CD8-positive, alpha-beta memory T cell (primary cell): ENCODE data around the gene CTNNA3. TPM values are rescaled to one million over a fixed set of nuclear protein-coding genes. Genes with fewer than 3 reads are reported as not detected.
"Not testable (repeated sequence)": the region's sequence is repeated elsewhere in the genome, so short reads cannot be mapped to it uniquely, and the experiment has no call there.

ENCODE experiments used
- CTCF ChIA-PET: fragments of 350-600 bp; sonication (Branson Sonifier 250); formaldehyde crosslinking; loops from one replicate; lab custom pipeline; 2021; ENCODE audit warnings: antibody characterized with exemption; lab: Charles Lee
- POLR2A ChIA-PET: fragments of 350-600 bp; sonication (Branson Sonifier 250); formaldehyde crosslinking; loops from one replicate; lab custom pipeline; 2021; ENCODE audit warnings: antibody characterized with exemption; lab: Charles Lee
- DNase-seq, 5 donors: peaks; one replicate each; pipeline versions ENCODE4 v3.0.0 to v3.0.0-alpha.2; 2020 to 2022; ENCODE audit warnings: mixed read lengths in 1 of 5
- H3K27ac ChIP-seq: one replicate; pipeline ENCODE4 v1.7.0; 2013; ENCODE audit warnings: low read depth, mild to moderate bottlenecking, low read length, moderate library complexity
- H3K27me3 ChIP-seq: 2 replicates; pipeline ENCODE4 v1.7.0; 2013; ENCODE audit warnings: low read length, mild to moderate bottlenecking; ENCODE audit not compliant: insufficient read depth, poor library complexity, severe bottlenecking
- H3K36me3 ChIP-seq: 2 replicates; pipeline ENCODE4 v1.7.0; 2013; ENCODE audit warnings: mild to moderate bottlenecking, low read length, moderate library complexity; ENCODE audit not compliant: insufficient read depth
- H3K4me1 ChIP-seq: 2 replicates; pipeline ENCODE4 v1.7.0; 2013; ENCODE audit warnings: mild to moderate bottlenecking, low read length, moderate library complexity; ENCODE audit not compliant: insufficient read depth
- H3K4me3 ChIP-seq: 2 replicates; pipeline ENCODE4 v1.7.0; 2013; ENCODE audit warnings: mild to moderate bottlenecking, low read length
- H3K9me3 ChIP-seq: 2 replicates; pipeline ENCODE4 v1.7.0; 2013; ENCODE audit warnings: mild to moderate bottlenecking, low read length
- H3K27ac Mint-ChIP-seq, 8 donors: one replicate each; pipeline ENCODE4 v1.8.0; 2020 to 2021; ENCODE audit warnings: mixed read lengths in 8 of 8, mild to moderate bottlenecking in 6 of 8, inconsistent platforms in 3 of 8, moderate library complexity in 3 of 8
- H3K27me3 Mint-ChIP-seq, 2 donors: one replicate each; pipeline ENCODE4 v1.8.0; 2020 to 2021; ENCODE audit warnings: mixed read lengths in 2 of 2, mild to moderate bottlenecking in 1 of 2, moderate library complexity in 1 of 2
- H3K36me3 Mint-ChIP-seq, 3 donors: one replicate each; pipeline ENCODE4 v1.8.0; 2020 to 2021; ENCODE audit warnings: mixed read lengths in 3 of 3, inconsistent platforms in 1 of 3, mild to moderate bottlenecking in 1 of 3
- H3K4me1 Mint-ChIP-seq, 3 donors: one replicate each; pipeline ENCODE4 v1.8.0; 2020 to 2021; ENCODE audit warnings: mixed read lengths in 3 of 3, inconsistent platforms in 1 of 3, mild to moderate bottlenecking in 1 of 3
- H3K4me3 Mint-ChIP-seq, 7 donors: one replicate each; pipeline ENCODE4 v1.8.0; 2020 to 2021; ENCODE audit warnings: mixed read lengths in 7 of 7, mild to moderate bottlenecking in 6 of 7, moderate library complexity in 4 of 7, inconsistent platforms in 2 of 7
- H3K9me3 Mint-ChIP-seq, 5 donors: one replicate each; pipeline ENCODE4 v1.8.0; 2020 to 2022; ENCODE audit warnings: mixed read lengths in 5 of 5, mild to moderate bottlenecking in 3 of 5, moderate library complexity in 2 of 5, inconsistent platforms in 1 of 5
- polyA plus RNA-seq: library from polyadenylated mRNA; unstranded; fragments of 300-500 nt; fragmentation: Illumina TruSeq; gene quantifications from one replicate; pipeline ENCODE4 v1.2.3, GENCODE V29; 2021
- total RNA-seq, 2 experiments: library from RNA; stranded (reverse); gene quantifications; one replicate each; pipeline ENCODE4 v1.2.3, GENCODE V29; 2021

The CTNNA3 gene
- total and polyA plus RNA-seq, 3 experiments from 2014 or later, result 0.92 TPM; not detected in 2

- H3K4me1 ChIP-seq, H3K9me3 Mint-ChIP-seq, H3K36me3 Mint-ChIP-seq, H3K4me3 Mint-ChIP-seq, H3K9me3 ChIP-seq, DNase-seq, H3K27ac ChIP-seq, H3K4me3 ChIP-seq, POLR2A ChIA-PET, H3K36me3 ChIP-seq, H3K27me3 ChIP-seq: not testable (repeated sequence)
- Mint-ChIP-seq H3K27me3 (peaks cover 15 to 42% of the 10 kb centered on the region in 2 donors), H3K27ac (peak overlapping the region in 1 of 8 donors; percentile 6), H3K4me1 (peaks cover 2 to 11% (median 5%) of the 10 kb centered on the region in 3 donors)
- CTCF ChIA-PET, result interaction anchor here (6.5 kb wide), 1 partner anchor 79 kb away, joined by 127 read pairs; no protein-coding TSS in a partner anchor
These were observed 3.7 kb upstream of the CTNNA3 start for GRCh38 chr10:67699613-67700270.

GRCh38 chr10:67698164-67698563, 2.2 kb upstream of the CTNNA3 start:
- DNase-seq, result no peak
- no peaks in the 10 kb centered on the region for H3K4me1 ChIP-seq
- Mint-ChIP-seq H3K4me1 (peaks cover 2 to 11% (median 5%) of the 10 kb centered on the region in 3 donors), H3K36me3 (peaks cover 0 to 4% (median 2%) of the 10 kb centered on the region in 3 donors), H3K4me3 (no peak overlapping the region), H3K27ac (no peak overlapping the region), H3K27me3 (peaks cover 15 to 48% of the 10 kb centered on the region in 2 donors), H3K9me3 (peaks cover 0 to 5% (median 0%) of the 10 kb centered on the region in 5 donors)
- H3K4me3 ChIP-seq, result no peak overlapping the region
- no peaks in the 10 kb centered on the region for H3K36me3 ChIP-seq
- ChIA-PET POLR2A (interaction anchor here (1.8 kb wide), 1 partner anchor 81 kb away, joined by 4 read pairs; no protein-coding TSS in a partner anchor), CTCF (interaction anchor here (0.6 to 6.5 kb wide), 20 partner anchors 9 to 767 kb away, joined by 3 to 127 read pairs (median 5); no protein-coding TSS in a partner anchor)
- no peaks in the 10 kb centered on the region for H3K9me3 ChIP-seq
- peaks cover 6% of the 10 kb centered on the region for H3K27me3 ChIP-seq
- H3K27ac ChIP-seq, result no peak overlapping the region

- no peak overlapping the region for H3K4me3 ChIP-seq
- Mint-ChIP-seq H3K27ac (no peak overlapping the region), H3K4me1 (peaks cover 2 to 11% (median 5%) of the 10 kb centered on the region in 3 donors), H3K27me3 (peaks cover 15 to 52% of the 10 kb centered on the region in 2 donors), H3K9me3 (peaks cover 0 to 3% (median 0%) of the 10 kb centered on the region in 5 donors), H3K4me3 (no peak overlapping the region), H3K36me3 (peaks cover 0 to 2% (median under 1%) of the 10 kb centered on the region in 3 donors)
- no peaks in the 10 kb centered on the region for H3K9me3 ChIP-seq
- CTCF ChIA-PET, result interaction anchor here (0.7 to 6.5 kb wide), 24 partner anchors 10 to 459 kb away, joined by 3 to 127 read pairs (median 5); no protein-coding TSS in a partner anchor
- no peaks in the 10 kb centered on the region for H3K36me3 ChIP-seq
- peaks cover 6% of the 10 kb centered on the region for H3K27me3 ChIP-seq
- DNase-seq, result peak in 3 of 5 donors; percentile 2 to 49 (median 34)
- no peak overlapping the region for H3K27ac ChIP-seq
- POLR2A ChIA-PET, result interaction anchor here (0.6 to 1.8 kb wide), 3 partner anchors 66 to 82 kb away, joined by 3 to 6 read pairs (median 4); no protein-coding TSS in a partner anchor
- H3K4me1 ChIP-seq, result no peaks in the 10 kb centered on the region
These were observed 1.7 kb upstream of the CTNNA3 start for GRCh38 chr10:67697724-67698131.

- no peaks in the 10 kb centered on the region for H3K36me3 Mint-ChIP-seq
- H3K27ac Mint-ChIP-seq, result no peak overlapping the region
- Histone ChIP-seq H3K27ac (no peak overlapping the region), H3K4me1 (no peaks in the 10 kb centered on the region), H3K36me3 (no peaks in the 10 kb centered on the region), H3K4me3 (no peak overlapping the region), H3K27me3 (peaks cover 6% of the 10 kb centered on the region), H3K9me3 (no peaks in the 10 kb centered on the region)
- no peaks in the 10 kb centered on the region for H3K9me3 Mint-ChIP-seq
- no peak for DNase-seq
- CTCF ChIA-PET, result interaction anchor here (1.2 to 6.5 kb wide), 11 partner anchors 11 to 460 kb away, joined by 3 to 127 read pairs (median 5); no protein-coding TSS in a partner anchor
- POLR2A ChIA-PET, result interaction anchor here (1.2 to 1.8 kb wide), 2 partner anchors 67 to 83 kb away, joined by 3 to 4 read pairs; no protein-coding TSS in a partner anchor
- peaks cover 2 to 11% (median 5%) of the 10 kb centered on the region in 3 donors for H3K4me1 Mint-ChIP-seq
- H3K4me3 Mint-ChIP-seq, result no peak overlapping the region
- H3K27me3 Mint-ChIP-seq, result peaks cover 15 to 47% of the 10 kb centered on the region in 2 donors
These were observed 684 bp upstream of the CTNNA3 start for GRCh38 chr10:67696679-67697078.

- H3K27ac Mint-ChIP-seq, result no peak overlapping the region
- no peak overlapping the region for H3K4me3 ChIP-seq
- CTCF ChIA-PET, result interaction anchor here (3.9 to 6.5 kb wide), 2 partner anchors 83 to 93 kb away, joined by 20 to 127 read pairs; no protein-coding TSS in a partner anchor
- H3K27ac ChIP-seq, result no peak overlapping the region
- no peak for DNase-seq
- peaks cover 2 to 11% (median 5%) of the 10 kb centered on the region in 3 donors for H3K4me1 Mint-ChIP-seq
- no peaks in the 10 kb centered on the region for H3K36me3 ChIP-seq
- no peaks in the 10 kb centered on the region for H3K36me3 Mint-ChIP-seq
- H3K4me3 Mint-ChIP-seq, result no peak overlapping the region
- no peaks in the 10 kb centered on the region for H3K9me3 Mint-ChIP-seq
- H3K27me3 ChIP-seq, result peaks cover 6% of the 10 kb centered on the region
- no peaks in the 10 kb centered on the region for H3K4me1 ChIP-seq
- POLR2A ChIA-PET, result no interaction called here
- no peaks in the 10 kb centered on the region for H3K9me3 ChIP-seq
- peaks cover 15 to 40% of the 10 kb centered on the region in 2 donors for H3K27me3 Mint-ChIP-seq
These were observed 440 bp downstream of the CTNNA3 start for GRCh38 chr10:67695555-67695954.

- POLR2A ChIA-PET, CTCF ChIA-PET, H3K36me3 Mint-ChIP-seq: not testable (repeated sequence)
These were observed 4.1 kb downstream of the CTNNA3 start for GRCh38 chr10:67691861-67692260.

GRCh38 chr10:67690540-67690939, 5.5 kb downstream of the CTNNA3 start:
- H3K4me1 ChIP-seq, H3K27me3 ChIP-seq, H3K27ac Mint-ChIP-seq, POLR2A ChIA-PET, DNase-seq, H3K36me3 ChIP-seq, H3K27ac ChIP-seq, H3K4me3 ChIP-seq, H3K36me3 Mint-ChIP-seq, H3K4me1 Mint-ChIP-seq, H3K9me3 Mint-ChIP-seq, H3K4me3 Mint-ChIP-seq, H3K9me3 ChIP-seq: not testable (repeated sequence)
- CTCF ChIA-PET, result interaction anchor here (1.0 kb wide), 1 partner anchor 89 kb away, joined by 4 read pairs; no protein-coding TSS in a partner anchor
- peaks cover 15 to 22% of the 10 kb centered on the region in 2 donors for H3K27me3 Mint-ChIP-seq

More at GRCh38 chr10:67691861-67692260, 4.1 kb downstream of the CTNNA3 start:
- not testable (repeated sequence) for H3K4me1 ChIP-seq, H3K4me1 Mint-ChIP-seq, H3K27me3 ChIP-seq, DNase-seq, H3K4me3 Mint-ChIP-seq, H3K36me3 ChIP-seq, H3K9me3 Mint-ChIP-seq, H3K27ac Mint-ChIP-seq, H3K9me3 ChIP-seq, H3K27ac ChIP-seq, H3K4me3 ChIP-seq
- H3K27me3 Mint-ChIP-seq, result peaks cover 19 to 33% of the 10 kb centered on the region in 2 donors

- H3K4me3 Mint-ChIP-seq, H3K27ac ChIP-seq, H3K4me1 Mint-ChIP-seq, POLR2A ChIA-PET, DNase-seq, H3K4me1 ChIP-seq, H3K4me3 ChIP-seq, H3K9me3 ChIP-seq, H3K36me3 Mint-ChIP-seq, H3K27ac Mint-ChIP-seq, H3K36me3 ChIP-seq, H3K27me3 ChIP-seq: not testable (repeated sequence)
- CTCF ChIA-PET, result interaction anchor here (1.6 kb wide), 1 partner anchor 13 kb away, joined by 4 read pairs; no protein-coding TSS in a partner anchor
- Mint-ChIP-seq H3K9me3 (peaks cover 19 to 33% (median 29%) of the 10 kb centered on the region in 5 donors), H3K27me3 (peaks cover 8 to 12% of the 10 kb centered on the region in 2 donors)
These were observed 11.9 kb downstream of the CTNNA3 start for GRCh38 chr10:67684140-67684539.
